ENCODE results near the gene ATF6.

ATF6 gene

DNA sequence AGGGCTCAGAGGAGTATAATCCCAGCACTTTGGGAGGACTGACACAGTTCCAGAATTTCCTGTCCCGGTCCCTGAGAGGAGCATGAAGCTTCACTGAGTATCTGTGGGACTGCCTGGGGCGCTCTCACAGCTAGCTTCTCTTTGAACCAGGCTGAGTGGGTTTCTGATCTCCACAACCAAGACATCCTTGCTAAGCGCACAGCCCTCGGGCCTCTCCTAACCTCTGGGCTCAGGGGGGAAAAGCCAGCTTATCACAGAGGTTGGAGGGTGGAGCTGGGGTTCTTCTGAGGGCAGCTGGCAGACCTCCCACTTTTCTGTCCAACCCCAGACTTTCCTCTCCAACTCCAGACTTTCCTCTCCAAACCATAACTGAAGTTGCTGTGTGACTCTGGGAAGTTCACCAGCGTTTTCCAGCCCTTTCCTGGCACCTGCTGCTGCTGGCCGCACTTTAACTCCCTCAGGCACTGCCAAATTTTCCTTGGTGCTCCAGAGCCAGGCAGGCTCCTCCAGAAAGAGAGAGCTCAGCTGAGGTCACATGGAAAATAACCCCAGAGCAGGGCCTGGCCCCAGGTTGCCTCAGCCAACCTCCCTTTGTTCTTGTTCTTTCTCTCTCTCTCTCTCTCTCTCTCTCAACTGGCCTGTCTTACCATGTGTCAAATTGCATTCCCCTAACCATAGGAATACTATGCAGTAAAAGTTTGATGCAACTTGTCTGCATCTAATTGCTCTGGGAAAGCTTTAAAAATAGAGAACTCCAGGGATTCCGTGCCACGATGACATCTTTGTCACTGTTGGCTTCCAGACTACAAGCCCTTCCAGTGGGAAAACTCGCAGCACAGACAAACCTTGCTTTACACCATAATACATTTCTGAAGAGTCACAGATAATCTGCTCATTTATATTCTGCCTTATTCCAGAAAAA, 208.1 kb downstream of the ATF6 start:
- peaks cover 38% of the 10 kb centered on the region for H3K4me1 Mint-ChIP-seq
- TF ChIP-seq, protein P1, sequence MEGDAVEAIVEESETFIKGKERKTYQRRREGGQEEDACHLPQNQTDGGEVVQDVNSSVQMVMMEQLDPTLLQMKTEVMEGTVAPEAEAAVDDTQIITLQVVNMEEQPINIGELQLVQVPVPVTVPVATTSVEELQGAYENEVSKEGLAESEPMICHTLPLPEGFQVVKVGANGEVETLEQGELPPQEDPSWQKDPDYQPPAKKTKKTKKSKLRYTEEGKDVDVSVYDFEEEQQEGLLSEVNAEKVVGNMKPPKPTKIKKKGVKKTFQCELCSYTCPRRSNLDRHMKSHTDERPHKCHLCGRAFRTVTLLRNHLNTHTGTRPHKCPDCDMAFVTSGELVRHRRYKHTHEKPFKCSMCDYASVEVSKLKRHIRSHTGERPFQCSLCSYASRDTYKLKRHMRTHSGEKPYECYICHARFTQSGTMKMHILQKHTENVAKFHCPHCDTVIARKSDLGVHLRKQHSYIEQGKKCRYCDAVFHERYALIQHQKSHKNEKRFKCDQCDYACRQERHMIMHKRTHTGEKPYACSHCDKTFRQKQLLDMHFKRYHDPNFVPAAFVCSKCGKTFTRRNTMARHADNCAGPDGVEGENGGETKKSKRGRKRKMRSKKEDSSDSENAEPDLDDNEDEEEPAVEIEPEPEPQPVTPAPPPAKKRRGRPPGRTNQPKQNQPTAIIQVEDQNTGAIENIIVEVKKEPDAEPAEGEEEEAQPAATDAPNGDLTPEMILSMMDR (IDR thresholded peaks at IDR 0.05): no peak
- peak overlapping the region; percentile 13 for H3K27ac Mint-ChIP-seq
- H3K27me3 Mint-ChIP-seq (ENCODE audit: low read depth, poor library complexity): peaks cover 10% of the 10 kb centered on the region
- H3K4me3 Mint-ChIP-seq: no peak overlapping the region
- no peak for DNase-seq
- H3K9me3 Mint-ChIP-seq: peaks cover 9% of the 10 kb centered on the region
- H3K36me3 Mint-ChIP-seq (ENCODE audit: low read depth): peaks cover 7% of the 10 kb centered on the region

DNA sequence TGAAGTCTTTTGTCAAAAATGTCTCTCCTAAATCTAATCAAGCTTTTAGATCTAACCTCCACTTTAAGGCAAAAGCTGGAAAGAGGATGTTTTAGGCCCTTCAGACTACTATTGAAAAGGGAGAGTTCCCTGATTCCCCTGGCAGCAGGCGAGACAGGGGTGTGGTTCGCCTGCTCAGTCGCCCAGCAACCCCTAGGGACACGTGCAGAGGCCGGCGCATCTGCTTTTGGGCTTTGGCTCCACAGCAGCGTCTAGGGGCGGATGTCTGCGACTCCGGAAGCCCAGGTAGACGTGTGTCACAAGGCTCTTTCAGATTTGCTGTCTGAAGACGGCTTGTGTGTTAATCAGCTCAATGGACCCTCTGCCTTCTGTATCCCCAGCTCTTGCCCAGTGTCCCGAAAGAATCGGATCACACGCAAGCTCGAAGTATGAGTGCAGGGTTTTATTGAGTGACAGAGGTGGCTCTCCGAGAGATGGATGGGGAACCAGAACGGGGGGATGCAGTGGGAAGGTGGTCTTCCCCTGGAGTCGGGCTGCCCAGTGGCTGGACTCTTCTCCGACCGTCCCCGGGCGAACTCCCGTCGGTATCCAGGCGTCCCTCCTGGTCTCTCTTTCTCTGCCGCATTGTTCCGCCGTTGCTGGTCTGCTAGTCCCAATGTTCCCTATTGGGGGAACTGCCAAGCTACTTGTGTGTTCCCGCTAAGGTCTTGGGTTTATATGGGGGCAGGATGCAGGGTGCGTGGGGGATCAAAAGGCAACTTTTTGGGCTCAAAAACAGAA, 212.1 kb downstream of the ATF6 start:
- TF ChIP-seq, protein P1 (IDR thresholded peaks at IDR 0.05): no peak
- DNase-seq: no peak
- H3K9me3 Mint-ChIP-seq: peaks cover 20% of the 10 kb centered on the region
- no peak overlapping the region for H3K4me3 Mint-ChIP-seq
- H3K27me3 Mint-ChIP-seq (ENCODE audit: low read depth, poor library complexity): peaks cover 22% of the 10 kb centered on the region
- peaks cover 25% of the 10 kb centered on the region for H3K36me3 Mint-ChIP-seq (ENCODE audit: low read depth)
- H3K27ac Mint-ChIP-seq: no peak overlapping the region
- peaks cover 31% of the 10 kb centered on the region for H3K4me1 Mint-ChIP-seq

DNA sequence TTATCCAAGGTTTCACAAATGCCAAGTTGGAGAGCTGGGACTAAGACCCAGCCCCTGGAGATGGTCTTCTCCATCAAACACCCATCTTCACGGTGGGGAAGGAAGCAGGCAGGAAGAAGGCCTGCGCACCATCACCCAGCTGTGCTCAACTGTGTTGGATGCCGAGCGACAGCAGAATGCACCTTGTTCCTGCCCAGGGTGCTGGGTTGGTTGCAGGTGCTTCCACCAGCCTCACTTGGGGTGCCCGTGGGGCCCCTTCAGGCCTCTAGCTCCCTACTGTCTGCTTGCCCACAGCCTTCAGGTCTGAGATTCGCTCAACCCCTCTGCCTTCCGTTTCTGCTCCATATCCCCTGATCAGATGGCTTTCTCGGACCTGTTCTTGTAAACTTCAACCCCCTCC, 215.0 kb downstream of the ATF6 start:
- DNase-seq: no peak
- Mint-ChIP-seq H3K36me3 (ENCODE audit: low read depth) (peaks cover 52% of the 10 kb centered on the region), H3K4me3 (no peak overlapping the region), H3K27me3 (ENCODE audit: low read depth, poor library complexity) (peaks cover 25% of the 10 kb centered on the region), H3K27ac (no peak overlapping the region), H3K9me3 (peaks cover 20% of the 10 kb centered on the region), H3K4me1 (peaks cover 24% of the 10 kb centered on the region)
- TF ChIP-seq, protein P1 (IDR thresholded peaks at IDR 0.05): no peak

DNA sequence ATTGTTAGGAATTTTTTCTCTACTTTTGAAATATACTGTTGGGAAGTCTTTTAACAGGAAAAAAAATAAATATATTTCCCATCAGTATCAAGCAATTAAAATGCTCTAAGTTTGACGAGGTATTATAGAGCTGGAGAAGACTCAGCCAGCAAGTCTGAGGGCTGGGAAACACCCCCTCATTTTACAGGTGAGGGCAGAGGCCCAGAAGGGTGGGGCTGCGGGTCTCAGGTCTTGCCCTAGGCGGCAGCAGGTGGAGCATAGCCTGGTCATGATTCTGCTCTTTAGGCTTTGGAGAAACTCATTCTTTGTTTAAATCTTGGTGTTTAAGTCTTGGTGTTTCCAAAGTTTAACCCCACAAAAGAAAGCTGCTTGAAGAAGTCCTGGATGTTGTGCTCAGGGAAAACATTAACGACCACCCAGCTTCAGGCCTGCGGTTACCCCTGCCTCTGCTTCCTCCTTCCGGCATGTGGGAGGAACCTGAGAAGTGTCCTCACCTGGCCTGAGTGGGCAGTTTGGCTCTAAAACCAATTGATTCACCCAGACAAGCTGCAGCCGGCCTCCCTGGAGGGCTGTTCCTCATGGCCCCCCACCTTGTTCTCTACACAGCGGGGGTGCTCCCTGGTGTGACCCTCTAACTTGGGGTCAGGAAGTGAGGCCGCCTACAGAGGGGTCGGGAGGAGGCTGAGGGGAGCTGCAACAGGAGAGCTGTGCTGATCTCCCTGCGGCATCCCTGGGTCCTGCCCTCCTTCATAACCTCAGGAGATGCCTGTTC, 215.8 kb downstream of the ATF6 start:
- DNase-seq: no peak
- Mint-ChIP-seq H3K4me1 (peaks cover 24% of the 10 kb centered on the region), H3K27me3 (ENCODE audit: low read depth, poor library complexity) (peaks cover 25% of the 10 kb centered on the region), H3K36me3 (ENCODE audit: low read depth) (peaks cover 54% of the 10 kb centered on the region), H3K9me3 (peaks cover 21% of the 10 kb centered on the region), H3K4me3 (no peak overlapping the region), H3K27ac (no peak overlapping the region)
- TF ChIP-seq, protein P1 (IDR thresholded peaks at IDR 0.05): no peak

DNA sequence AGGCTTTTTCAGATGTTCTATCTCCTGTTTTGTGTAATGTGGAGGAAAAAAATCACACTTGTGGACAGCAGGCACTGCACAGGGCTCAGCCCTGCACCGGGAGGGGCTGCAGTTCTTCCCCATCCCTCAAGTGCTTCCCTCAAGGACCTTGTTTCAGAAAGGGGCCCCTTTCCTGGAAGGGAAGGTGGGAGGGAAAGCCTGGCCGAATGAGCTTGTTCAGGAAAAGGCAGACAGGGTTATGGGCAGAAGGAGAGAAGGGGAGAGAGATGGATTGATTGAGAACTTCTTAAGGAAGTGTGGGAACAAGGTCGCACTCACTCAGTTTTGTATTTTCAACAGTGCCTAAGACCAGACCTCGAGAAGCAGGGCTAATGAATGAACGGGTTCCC, 216.4 kb downstream of the ATF6 start:
- H3K4me1 Mint-ChIP-seq: peaks cover 24% of the 10 kb centered on the region
- H3K9me3 Mint-ChIP-seq: peaks cover 25% of the 10 kb centered on the region
- peaks cover 29% of the 10 kb centered on the region for H3K27me3 Mint-ChIP-seq (ENCODE audit: low read depth, poor library complexity)
- DNase-seq: no peak
- peaks cover 59% of the 10 kb centered on the region for H3K36me3 Mint-ChIP-seq (ENCODE audit: low read depth)
- no peak overlapping the region for H3K4me3 Mint-ChIP-seq
- peak overlapping the region; percentile 84 for H3K27ac Mint-ChIP-seq
- TF ChIP-seq, protein P1 (IDR thresholded peaks at IDR 0.05): no peak

Data from nephron progenitor cell (in vitro differentiated cells).